ENCODE data around the gene KSR2. TPM values are rescaled to one million over a fixed set of nuclear protein-coding genes. Genes with fewer than 3 reads are reported as not detected.

The KSR2 gene
- polyA plus RNA-seq, 3 donors from 2014 or later: not detected

DNA sequence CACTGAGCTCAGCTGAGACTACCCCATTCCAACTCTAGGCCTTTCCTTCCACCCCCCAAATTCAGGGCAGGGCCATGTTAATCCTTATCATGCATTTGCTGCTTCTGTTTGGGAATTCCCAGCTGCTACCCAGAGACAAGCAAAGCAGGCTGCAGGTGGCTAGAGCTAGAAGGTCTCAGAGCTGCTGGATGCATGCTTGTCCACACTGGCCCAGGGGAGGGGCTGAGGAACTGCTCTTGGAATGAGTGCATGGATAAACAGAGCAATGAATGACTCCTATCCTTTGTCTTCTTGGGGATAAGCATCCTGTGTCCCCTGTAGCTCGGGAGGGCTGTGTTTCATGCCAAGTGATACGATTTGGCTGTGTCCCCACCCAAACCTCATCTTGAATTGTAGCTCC is 470.5 kb downstream of the KSR2 start:
- Mint-ChIP-seq H3K36me3 (no peaks in the 10 kb centered on the region), H3K4me1 (no peaks in the 10 kb centered on the region), H3K9me3 (peaks cover 0 to 2% (median 0%) of the 10 kb centered on the region in 6 donors), H3K27ac (no peak overlapping the region), H3K4me3 (no peak overlapping the region), H3K27me3 (ENCODE audit: low read depth in 3 of 3) (peaks cover 0 to 2% (median 2%) of the 10 kb centered on the region in 3 donors)
- no peak for DNase-seq

DNA sequence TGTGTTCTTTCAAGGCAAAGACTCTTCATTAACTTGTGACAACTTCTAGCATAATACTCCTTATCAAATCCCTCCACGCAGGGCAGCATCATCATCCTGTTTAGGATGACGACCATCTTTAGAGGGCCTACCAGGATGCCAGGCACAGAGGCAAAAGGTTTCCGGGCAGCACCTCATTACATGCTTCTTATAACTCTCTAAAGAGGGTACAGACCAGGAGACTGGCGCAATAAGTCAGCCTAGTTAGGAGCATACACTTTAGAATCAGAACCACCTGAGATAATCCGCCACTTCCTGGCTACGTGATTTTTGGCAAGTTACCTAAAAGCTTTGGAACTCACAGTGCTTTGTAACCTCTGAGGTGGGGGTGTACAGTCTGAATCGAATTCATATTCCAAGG is 471.4 kb downstream of the KSR2 start:
- Mint-ChIP-seq H3K4me3 (no peak overlapping the region), H3K9me3 (no peaks in the 10 kb centered on the region), H3K36me3 (no peaks in the 10 kb centered on the region), H3K4me1 (no peaks in the 10 kb centered on the region), H3K27me3 (ENCODE audit: low read depth in 3 of 3) (peaks cover 0 to 2% (median 2%) of the 10 kb centered on the region in 3 donors), H3K27ac (no peak overlapping the region)
- no peak for DNase-seq

DNA sequence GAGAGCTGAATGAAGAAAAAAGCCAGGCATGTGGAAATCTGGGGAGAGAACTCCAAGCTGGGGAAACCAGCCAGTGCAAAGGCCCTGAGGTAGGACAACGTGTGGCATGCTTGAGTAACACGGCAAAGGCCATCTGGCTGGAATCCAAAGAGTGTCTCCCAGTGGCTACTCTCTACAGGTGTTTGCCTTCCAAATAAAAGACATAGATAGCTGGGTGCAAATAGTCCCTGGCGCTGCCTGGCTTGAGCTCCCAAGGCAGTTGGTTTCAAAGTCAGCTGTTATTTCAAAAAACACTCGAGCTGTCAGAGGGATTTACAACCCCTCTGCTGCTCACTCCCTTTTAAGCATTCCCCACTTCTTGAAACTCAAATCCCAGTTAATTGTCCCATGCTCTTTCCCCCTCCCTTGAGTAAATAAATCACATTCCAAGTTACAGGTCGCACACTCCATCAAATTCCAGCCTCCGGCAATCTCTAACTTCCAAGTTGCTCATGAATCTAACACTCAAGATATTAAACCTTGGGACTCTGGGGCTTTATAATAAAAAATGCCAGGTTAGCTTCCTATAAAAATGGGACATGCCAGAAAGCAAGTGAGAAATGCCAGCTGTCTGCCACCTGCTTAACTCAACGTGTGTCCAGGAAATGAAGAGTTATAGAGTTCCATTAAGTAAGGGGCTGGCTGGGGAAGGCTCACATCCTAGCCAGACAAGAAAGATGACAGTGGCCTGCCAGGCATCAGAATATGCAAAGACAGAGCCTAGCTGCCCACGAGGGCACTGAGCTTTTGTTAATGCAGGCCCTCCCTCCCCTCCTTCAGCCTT is 473.7 kb downstream of the KSR2 start:
- no peaks in the 10 kb centered on the region for H3K36me3 Mint-ChIP-seq
- no peak for DNase-seq
- no peak overlapping the region for H3K4me3 Mint-ChIP-seq
- H3K27me3 Mint-ChIP-seq (ENCODE audit: low read depth in 3 of 3): no peaks in the 10 kb centered on the region
- no peak overlapping the region for H3K27ac Mint-ChIP-seq
- H3K4me1 Mint-ChIP-seq: no peaks in the 10 kb centered on the region
- H3K9me3 Mint-ChIP-seq: no peaks in the 10 kb centered on the region

DNA sequence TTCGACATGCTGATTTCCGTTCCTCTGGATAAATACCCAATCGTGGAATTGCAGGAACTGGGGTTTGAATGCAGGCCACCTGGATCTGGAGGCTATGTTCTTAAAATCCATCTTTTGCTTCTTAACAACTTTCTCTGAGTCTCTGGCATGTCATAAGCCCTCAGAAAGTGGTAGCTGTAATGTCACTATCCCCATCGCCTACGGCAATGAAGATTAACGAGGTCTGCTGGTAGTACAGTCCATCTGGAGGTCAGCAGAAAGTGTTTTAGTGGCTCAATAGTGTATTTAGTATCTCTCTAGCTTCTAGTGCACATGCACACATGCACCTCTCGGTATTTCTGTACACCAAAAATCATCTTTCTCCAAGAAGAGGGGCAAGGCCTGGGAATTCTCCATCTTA is 477.1 kb downstream of the KSR2 start:
- H3K9me3 Mint-ChIP-seq: no peaks in the 10 kb centered on the region
- no peaks in the 10 kb centered on the region for H3K27me3 Mint-ChIP-seq (ENCODE audit: low read depth in 3 of 3)
- no peak for DNase-seq
- no peak overlapping the region for H3K4me3 Mint-ChIP-seq
- no peaks in the 10 kb centered on the region for H3K4me1 Mint-ChIP-seq
- H3K27ac Mint-ChIP-seq: no peak overlapping the region
- no peaks in the 10 kb centered on the region for H3K36me3 Mint-ChIP-seq

DNA sequence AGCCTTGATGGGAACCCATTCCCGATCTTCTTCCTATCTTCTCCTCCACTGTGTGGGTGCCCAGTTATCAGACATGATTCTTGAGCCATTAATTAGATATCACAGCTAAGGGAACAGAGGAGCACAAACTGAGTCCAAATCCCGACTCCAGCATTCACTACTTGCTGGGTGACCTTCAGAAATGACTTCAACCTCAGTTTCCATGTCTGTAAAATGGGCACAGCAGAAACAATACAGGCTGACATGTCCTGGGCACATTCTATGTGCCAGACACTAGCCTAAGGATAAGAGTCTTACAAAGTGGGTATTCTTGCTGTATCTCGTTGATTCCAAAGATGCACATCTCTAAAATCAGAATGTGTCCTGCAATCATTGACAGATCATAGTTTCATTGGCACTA is 478.7 kb downstream of the KSR2 start:
- DNase-seq: no peak
- Mint-ChIP-seq H3K9me3 (no peaks in the 10 kb centered on the region), H3K27me3 (ENCODE audit: low read depth in 3 of 3) (peaks cover 0 to 2% (median 0%) of the 10 kb centered on the region in 3 donors), H3K4me3 (no peak overlapping the region), H3K27ac (no peak overlapping the region), H3K36me3 (no peaks in the 10 kb centered on the region), H3K4me1 (no peaks in the 10 kb centered on the region)

DNA sequence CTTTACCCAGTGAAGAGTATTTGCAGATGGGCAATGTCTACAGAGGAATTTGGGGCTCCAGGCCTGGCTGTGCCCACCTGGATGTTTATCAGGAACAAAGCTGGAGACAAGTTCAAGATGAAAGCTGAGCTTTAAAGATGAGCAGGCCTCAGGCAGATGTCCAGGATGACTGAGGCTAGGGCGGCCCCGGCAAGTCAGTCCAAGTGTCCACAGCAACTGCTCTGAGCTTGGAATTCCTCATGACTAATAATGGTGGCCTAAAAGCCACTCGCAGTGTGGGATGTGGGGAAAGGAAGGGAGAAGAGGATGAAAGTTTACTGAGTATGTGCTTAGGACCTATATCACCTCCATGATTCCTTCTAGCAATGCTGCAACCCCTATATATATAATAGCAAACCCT is 479.1 kb downstream of the KSR2 start:
- H3K27ac Mint-ChIP-seq: no peak overlapping the region
- H3K4me3 Mint-ChIP-seq: no peak overlapping the region
- no peaks in the 10 kb centered on the region for H3K4me1 Mint-ChIP-seq
- DNase-seq: no peak
- peaks cover 0 to 2% (median 0%) of the 10 kb centered on the region in 3 donors for H3K27me3 Mint-ChIP-seq (ENCODE audit: low read depth in 3 of 3)
- H3K9me3 Mint-ChIP-seq: no peaks in the 10 kb centered on the region
- H3K36me3 Mint-ChIP-seq: no peaks in the 10 kb centered on the region

DNA sequence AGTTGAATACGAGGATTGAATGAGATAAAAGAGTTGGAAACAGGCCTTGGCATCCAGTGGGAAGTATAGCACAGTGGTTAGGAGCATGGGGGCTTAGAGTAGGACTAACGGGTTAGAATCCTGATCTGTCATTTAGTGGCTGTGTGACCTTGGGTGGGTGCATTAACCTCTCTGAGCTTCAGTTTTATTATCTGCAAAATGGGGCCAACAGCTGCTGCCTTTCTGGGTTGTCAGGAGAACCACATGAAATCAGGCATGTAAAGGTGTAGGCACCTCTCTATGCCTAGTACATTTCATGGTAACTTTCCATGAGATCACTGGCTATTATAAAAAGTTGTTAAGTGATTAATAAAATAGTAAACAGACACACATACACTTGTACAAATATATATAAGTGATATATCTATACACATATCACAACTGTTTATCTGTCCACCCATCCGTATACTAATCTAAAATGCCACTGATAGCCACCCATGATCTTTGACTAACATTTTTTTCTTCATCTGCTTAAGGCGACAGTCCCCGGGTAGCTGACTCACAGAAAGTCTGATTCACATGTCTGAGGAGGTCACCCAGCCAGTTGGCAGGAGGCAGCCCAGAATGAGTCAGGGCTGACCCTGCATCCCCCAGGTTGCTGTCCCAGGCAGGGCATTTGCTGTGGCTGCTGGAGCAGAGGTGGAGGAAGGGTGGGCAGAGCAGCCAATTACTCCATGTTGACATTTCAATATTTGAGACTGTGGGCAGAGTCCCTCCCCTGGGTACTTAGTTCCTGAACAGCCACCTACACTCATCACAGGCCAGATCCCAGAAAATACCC is 481.7 kb downstream of the KSR2 start:
- H3K9me3 Mint-ChIP-seq: no peaks in the 10 kb centered on the region
- no peaks in the 10 kb centered on the region for H3K36me3 Mint-ChIP-seq
- H3K4me3 Mint-ChIP-seq: no peak overlapping the region
- peaks cover 0 to 2% (median 0%) of the 10 kb centered on the region in 3 donors for H3K27me3 Mint-ChIP-seq (ENCODE audit: low read depth in 3 of 3)
- H3K27ac Mint-ChIP-seq: no peak overlapping the region
- no peak for DNase-seq
- no peaks in the 10 kb centered on the region for H3K4me1 Mint-ChIP-seq

DNA sequence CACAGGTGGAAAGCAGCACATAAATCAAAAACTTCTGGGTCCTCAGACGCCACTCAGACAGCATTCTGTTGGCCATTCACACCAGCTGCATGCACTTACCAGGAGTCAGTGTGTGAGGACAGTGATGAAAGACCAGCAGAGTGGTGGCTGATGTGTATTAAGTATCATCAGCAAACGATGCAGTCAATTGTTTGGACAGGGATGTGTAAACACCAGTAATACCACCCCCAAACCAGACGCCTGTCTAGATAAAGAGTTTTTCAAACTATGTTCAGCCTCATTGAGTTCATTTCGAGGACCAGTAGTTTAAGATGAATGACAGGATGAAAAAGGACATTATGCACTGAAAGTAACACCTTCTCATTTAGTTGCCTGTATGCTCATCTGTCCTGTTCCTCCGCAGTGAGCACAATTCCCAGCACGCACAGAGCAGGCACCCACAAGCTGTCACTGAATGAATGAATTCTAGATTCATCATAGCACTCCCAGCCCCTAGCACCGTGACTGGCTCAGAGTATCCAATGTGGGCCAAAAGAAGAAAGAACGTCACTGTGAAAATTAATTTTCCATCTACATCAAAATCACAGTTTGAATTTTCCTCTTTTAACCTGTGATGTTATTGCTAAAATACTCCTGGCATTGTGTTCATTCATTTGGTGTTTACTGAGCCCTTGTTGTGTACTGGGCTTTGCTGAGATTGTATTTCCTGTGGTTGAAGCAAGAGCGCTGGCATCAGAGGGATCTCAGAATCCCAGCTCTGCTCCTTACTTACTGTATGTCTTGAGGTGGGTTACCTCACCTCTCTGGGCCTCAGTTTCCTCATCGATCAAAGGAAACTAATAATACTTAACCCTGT is 482.6 kb downstream of the KSR2 start:
- Mint-ChIP-seq H3K4me1 (no peaks in the 10 kb centered on the region), H3K9me3 (no peaks in the 10 kb centered on the region), H3K27me3 (ENCODE audit: low read depth in 3 of 3) (peaks cover 0 to 2% (median 0%) of the 10 kb centered on the region in 3 donors), H3K4me3 (no peak overlapping the region), H3K36me3 (no peaks in the 10 kb centered on the region), H3K27ac (no peak overlapping the region)
- DNase-seq: no peak

DNA sequence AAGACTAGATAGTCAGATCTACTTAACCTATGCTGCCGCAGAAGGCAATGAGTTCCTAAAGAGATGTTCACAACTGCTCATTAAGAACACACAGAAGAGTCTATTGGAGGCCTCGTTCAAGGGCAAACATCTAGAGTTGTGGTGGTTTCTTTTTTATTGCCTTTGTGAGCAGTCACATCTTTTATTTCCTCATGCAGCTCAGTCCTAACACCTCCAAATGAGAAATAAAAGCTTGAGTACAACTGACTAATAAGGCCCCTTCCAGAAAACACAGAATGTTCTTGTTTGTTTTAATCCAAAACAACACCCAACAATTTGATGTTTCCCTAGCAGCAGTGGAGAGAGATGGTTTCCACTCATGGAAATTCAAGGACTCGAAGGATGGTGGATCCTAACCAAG is 483.9 kb downstream of the KSR2 start:
- no peak for DNase-seq
- no peaks in the 10 kb centered on the region for H3K9me3 Mint-ChIP-seq
- no peaks in the 10 kb centered on the region for H3K4me1 Mint-ChIP-seq
- no peaks in the 10 kb centered on the region for H3K36me3 Mint-ChIP-seq
- H3K27ac Mint-ChIP-seq: no peak overlapping the region
- peaks cover 0 to 5% (median 4%) of the 10 kb centered on the region in 3 donors for H3K27me3 Mint-ChIP-seq (ENCODE audit: low read depth in 3 of 3)
- H3K4me3 Mint-ChIP-seq: no peak overlapping the region

DNA sequence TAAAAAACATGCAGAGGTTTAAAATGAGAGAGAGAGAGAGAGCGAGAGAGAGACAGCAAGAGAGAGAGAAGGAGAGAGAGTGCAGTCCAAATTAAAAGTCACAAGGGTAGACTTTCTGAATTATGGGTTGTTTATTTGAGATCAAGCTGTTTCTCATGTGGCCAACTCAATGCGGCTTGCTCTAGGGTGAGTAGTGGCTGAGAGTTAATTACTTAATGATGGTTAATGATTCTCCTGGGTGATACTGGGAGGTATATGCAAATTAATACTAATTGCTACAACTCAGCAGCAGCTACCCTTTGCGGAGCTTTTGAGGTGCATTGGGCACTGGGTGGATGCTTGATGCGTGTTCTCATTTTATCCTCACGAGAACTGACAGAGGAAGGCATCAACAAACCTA is 485.3 kb downstream of the KSR2 start:
- DNase-seq: no peak
- H3K27ac Mint-ChIP-seq: no peak overlapping the region
- no peaks in the 10 kb centered on the region for H3K36me3 Mint-ChIP-seq
- H3K9me3 Mint-ChIP-seq: no peaks in the 10 kb centered on the region
- H3K4me3 Mint-ChIP-seq: no peak overlapping the region
- H3K4me1 Mint-ChIP-seq: no peaks in the 10 kb centered on the region
- H3K27me3 Mint-ChIP-seq (ENCODE audit: low read depth in 3 of 3): peaks cover 0 to 6% (median 5%) of the 10 kb centered on the region in 3 donors

DNA sequence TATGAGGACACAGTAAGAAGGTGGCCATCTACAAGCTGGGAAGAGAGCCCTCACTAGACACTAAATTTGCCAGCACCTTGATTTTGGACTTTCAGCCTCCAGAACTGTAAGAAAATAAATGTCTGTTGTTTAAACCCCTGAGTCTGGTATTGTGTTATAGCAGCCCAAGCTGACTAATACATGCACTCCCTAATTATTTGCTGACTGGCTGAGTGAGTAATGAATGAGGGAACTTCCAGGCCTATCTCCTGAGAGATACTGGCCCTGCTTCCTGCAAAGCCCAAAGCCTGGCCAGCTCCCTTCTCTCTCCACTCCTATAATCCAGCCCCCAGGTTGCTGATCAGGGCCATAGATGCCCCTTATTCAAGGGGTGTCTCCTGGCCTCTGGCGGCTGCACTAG is 487.3 kb downstream of the KSR2 start:
- Mint-ChIP-seq H3K27me3 (ENCODE audit: low read depth in 3 of 3) (peaks cover 1 to 6% (median 5%) of the 10 kb centered on the region in 3 donors), H3K4me1 (no peaks in the 10 kb centered on the region)

DNA sequence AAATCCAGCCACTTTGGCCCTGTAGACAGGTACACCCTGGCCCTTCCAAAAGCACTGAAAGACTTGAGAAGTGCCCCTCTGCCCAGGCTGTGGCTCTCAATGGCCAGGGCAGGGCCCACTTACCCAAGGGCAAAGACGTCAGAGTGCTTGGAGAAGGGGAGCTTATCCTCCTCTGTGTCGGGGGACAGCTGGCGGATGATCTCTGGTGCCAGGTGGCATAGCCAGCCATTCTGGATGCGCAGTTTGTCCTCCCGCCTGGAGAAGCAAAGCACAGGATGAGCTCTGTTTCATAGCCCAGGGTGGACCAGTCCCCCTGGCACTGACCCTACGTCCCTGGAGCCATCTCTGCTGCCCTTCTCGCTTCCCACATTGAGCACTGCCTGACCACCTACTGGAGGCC is 492.4 kb downstream of the KSR2 start:
- Mint-ChIP-seq H3K36me3 (no peaks in the 10 kb centered on the region), H3K4me1 (no peaks in the 10 kb centered on the region), H3K27ac (no peak overlapping the region), H3K4me3 (no peak overlapping the region), H3K27me3 (ENCODE audit: low read depth in 3 of 3) (peaks cover 1 to 11% (median 6%) of the 10 kb centered on the region in 3 donors), H3K9me3 (peaks cover 0 to 2% (median 0%) of the 10 kb centered on the region in 6 donors)
- no peak for DNase-seq

More for the DNA sequence above, 487.3 kb downstream of the KSR2 start:
- Mint-ChIP-seq H3K4me3 (no peak overlapping the region), H3K36me3 (no peaks in the 10 kb centered on the region), H3K9me3 (peaks cover 0 to 2% (median 0%) of the 10 kb centered on the region in 6 donors), H3K27ac (no peak overlapping the region)
- DNase-seq: no peak

DNA sequence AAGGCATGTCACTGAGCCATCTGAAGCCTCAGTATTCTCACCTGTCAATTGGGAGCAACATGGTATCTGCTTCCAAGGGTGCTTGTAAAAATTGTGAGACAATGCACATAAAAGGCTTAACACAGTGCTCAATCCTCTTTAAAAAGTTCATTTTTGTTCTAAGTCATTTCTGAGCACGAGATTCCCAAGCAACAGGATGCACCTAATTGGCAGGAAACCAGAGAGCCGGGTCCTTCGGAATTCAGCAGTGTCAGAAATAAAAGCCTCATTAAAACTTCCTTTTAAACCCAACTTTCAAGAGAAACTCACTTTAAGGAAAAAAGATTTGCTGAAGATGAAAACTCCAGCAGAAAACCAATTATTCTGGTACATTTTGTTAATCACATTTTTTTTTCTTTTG is 494.9 kb downstream of the KSR2 start:
- H3K4me3 Mint-ChIP-seq: no peak overlapping the region
- H3K4me1 Mint-ChIP-seq: no peaks in the 10 kb centered on the region
- H3K27me3 Mint-ChIP-seq (ENCODE audit: low read depth in 3 of 3): peaks cover 1 to 5% (median 3%) of the 10 kb centered on the region in 3 donors
- no peaks in the 10 kb centered on the region for H3K36me3 Mint-ChIP-seq
- DNase-seq: no peak
- no peak overlapping the region for H3K27ac Mint-ChIP-seq
- peaks cover 0 to 5% (median 2%) of the 10 kb centered on the region in 6 donors for H3K9me3 Mint-ChIP-seq

Data from immature natural killer cell (primary cell).